Fibroblast of lung (primary cell): ENCODE results near the gene STK32A. TPM values are rescaled to one million over a fixed set of nuclear protein-coding genes. Genes with fewer than 3 reads are reported as not detected.

ENCODE experiments used
- DNase-seq, 2 donors: peaks; one replicate each; pipeline versions ENCODE4 v3.0.0 to v3.0.0-alpha.2; 2010; ENCODE audit warnings: low read depth in 2 of 2
- H2AFZ ChIP-seq: 2 replicates; pipeline ENCODE4 v1.5.1; 2012; ENCODE audit warnings: low read length, control low read depth, inconsistent platforms
- H3K27ac ChIP-seq: 2 replicates; pipeline ENCODE4 v1.5.1; 2011; ENCODE audit warnings: low read length, control low read depth; ENCODE audit not compliant: insufficient read depth
- H3K27me3 ChIP-seq: 2 replicates; pipeline ENCODE4 v1.5.1; 2011; ENCODE audit warnings: mild to moderate bottlenecking, low read length; ENCODE audit not compliant: control insufficient read depth, insufficient read depth
- H3K36me3 ChIP-seq: 2 replicates; pipeline ENCODE4 v1.5.1; 2011; ENCODE audit warnings: low read length; ENCODE audit not compliant: control insufficient read depth, insufficient read depth
- H3K4me1 ChIP-seq: 2 replicates; pipeline ENCODE4 v1.5.1; 2011; ENCODE audit warnings: low read length; ENCODE audit not compliant: control insufficient read depth, insufficient read depth; ENCODE audit errors: extremely low read depth
- H3K4me2 ChIP-seq: 2 replicates; pipeline ENCODE4 v1.5.1; 2011; ENCODE audit warnings: low read length, control low read depth; ENCODE audit not compliant: insufficient read depth; ENCODE audit errors: extremely low read depth
- H3K4me3 ChIP-seq, 4 experiments: fragments of 200-600 bp in 1 of 4; sonication (generic) in 1 of 4; replicated peaks in 1 of 4; 2 replicates each; pipeline ENCODE4 v1.5.1; 2011 to 2016; ENCODE audit warnings: low read length in 4 of 4, low read depth in 3 of 4, mild to moderate bottlenecking in 3 of 4, control low read depth in 2 of 4, inconsistent platforms in 1 of 4, mixed read lengths in 1 of 4; ENCODE audit not compliant: insufficient read depth in 1 of 4; ENCODE audit errors: control extremely low read depth in 1 of 4
- H3K79me2 ChIP-seq: 2 replicates; pipeline ENCODE4 v1.5.1; 2012; ENCODE audit warnings: mild to moderate bottlenecking, low read length, inconsistent platforms; ENCODE audit not compliant: control insufficient read depth, insufficient read depth
- H3K9ac ChIP-seq: 2 replicates; pipeline ENCODE4 v1.5.1; 2011; ENCODE audit warnings: mild to moderate bottlenecking, low read length, control low read depth; ENCODE audit not compliant: insufficient read depth
- H3K9me3 ChIP-seq: 2 replicates; pipeline ENCODE4 v1.5.1; 2012; ENCODE audit warnings: low read depth, low read length; ENCODE audit not compliant: control insufficient read depth, insufficient read depth
- H4K20me1 ChIP-seq: 2 replicates; pipeline ENCODE4 v1.5.1; 2011; ENCODE audit warnings: low read length; ENCODE audit not compliant: control insufficient read depth, insufficient read depth; ENCODE audit errors: extremely low read depth
- CTCF ChIP-seq, 2 donors: IDR thresholded peaks in 1 of 2; conservative IDR thresholded peaks in 1 of 2; 1 replicate in 1 of 2; 2 replicates in 1 of 2; pipeline ENCODE4 v1.5.1; 2011 to 2012; ENCODE audit warnings: low read length in 2 of 2, control low read depth in 1 of 2, inconsistent platforms in 1 of 2, low read depth in 1 of 2, mild to moderate bottlenecking in 1 of 2
- EZH2 ChIP-seq: IDR thresholded peaks from 2 replicates; pipeline ENCODE4 v1.5.1; 2012; ENCODE audit warnings: low read length, control low read depth, mild to moderate bottlenecking; ENCODE audit errors: missing control alignments
- polyA plus RNA-seq, 2 donors: library from polyadenylated mRNA; depleted of rRNA in 1 of 2; stranded (reverse) in 1 of 2; unstranded in 1 of 2; fragments of >200 nt; gene quantifications; 2 replicates each; pipeline ENCODE4 v1.2.1, GENCODE V29; 2011 to 2012; ENCODE audit warnings: missing spikeins in 1 of 2
- total RNA-seq: library from RNA; depleted of rRNA; stranded (reverse); fragments of >200 nt; gene quantifications from 2 replicates; pipeline ENCODE4 v1.2.1, GENCODE V29; 2014

STK32A gene
- total and polyA plus RNA-seq, 2 donors (not counting 1 experiment from before 2014, with no cell fraction given), result 0.30 to 2.5 TPM

- no peak for DNase-seq
- H3K9ac ChIP-seq, result no peak overlapping the region
- H3K27ac ChIP-seq, result no peak overlapping the region
- TF ChIP-seq EZH2, result no peak
- TF ChIP-seq CTCF (conservative IDR thresholded peaks at IDR 0.05 in 1 of 2, IDR thresholded peaks at IDR 0.05 in 1 of 2; ENCODE audit: low read depth in 1 of 2, low read length in 2 of 2), result no peak
- no peaks in the 10 kb centered on the region for H4K20me1 ChIP-seq
- H3K4me2 ChIP-seq, result no peak overlapping the region
- no peak overlapping the region for H3K4me3 ChIP-seq
- no peaks in the 10 kb centered on the region for H3K9me3 ChIP-seq
- no peaks in the 10 kb centered on the region for H3K27me3 ChIP-seq
- H2AFZ ChIP-seq, result no peak overlapping the region
- no peaks in the 10 kb centered on the region for H3K79me2 ChIP-seq
- H3K36me3 ChIP-seq, result no peaks in the 10 kb centered on the region
- H3K4me1 ChIP-seq, result no peaks in the 10 kb centered on the region
Observed at GRCh38 chr5:147344861-147345260, 110.0 kb downstream of the STK32A start.

GRCh38 chr5:147346006-147346561 lies 111.3 kb downstream of the STK32A start:
- Histone ChIP-seq H3K79me2 (no peaks in the 10 kb centered on the region), H3K36me3 (no peaks in the 10 kb centered on the region), H3K27me3 (no peaks in the 10 kb centered on the region), H3K27ac (no peak overlapping the region), H3K4me1 (no peaks in the 10 kb centered on the region), H3K4me2 (no peak overlapping the region), H3K9ac (no peak overlapping the region), H3K9me3 (no peaks in the 10 kb centered on the region), H2AFZ (no peak overlapping the region), H3K4me3 (no peak overlapping the region), H4K20me1 (no peaks in the 10 kb centered on the region)
- DNase-seq, result no peak
- TF ChIP-seq EZH2, result no peak
- no peak for TF ChIP-seq CTCF (conservative IDR thresholded peaks at IDR 0.05 in 1 of 2, IDR thresholded peaks at IDR 0.05 in 1 of 2; ENCODE audit: low read depth in 1 of 2, low read length in 2 of 2)

GRCh38 chr5:147348046-147348445 lies 113.2 kb downstream of the STK32A start:
- Histone ChIP-seq H3K9ac (no peak overlapping the region), H3K27ac (no peak overlapping the region)

More at GRCh38 chr5:147348046-147348445, 113.2 kb downstream of the STK32A start:
- H4K20me1 ChIP-seq, result no peaks in the 10 kb centered on the region
- no peaks in the 10 kb centered on the region for H3K4me1 ChIP-seq
- no peak overlapping the region for H3K4me3 ChIP-seq
- H3K36me3 ChIP-seq, result no peaks in the 10 kb centered on the region
- peak; percentile 11 to 51 for DNase-seq
- H3K9me3 ChIP-seq, result no peaks in the 10 kb centered on the region
- no peaks in the 10 kb centered on the region for H3K79me2 ChIP-seq
- no peak overlapping the region for H2AFZ ChIP-seq
- no peaks in the 10 kb centered on the region for H3K27me3 ChIP-seq
- no peak overlapping the region for H3K4me2 ChIP-seq
- no peak for TF ChIP-seq CTCF (conservative IDR thresholded peaks at IDR 0.05 in 1 of 2, IDR thresholded peaks at IDR 0.05 in 1 of 2; ENCODE audit: low read depth in 1 of 2, low read length in 2 of 2)
- no peak for TF ChIP-seq EZH2
